Adrenal gland (tissue), 12 donors: ENCODE measurements around the gene SAMD11. TPM values are rescaled to one million over a fixed set of nuclear protein-coding genes. Genes with fewer than 3 reads are reported as not detected.

Experiments used
- DNase-seq, 7 donors: peaks; one replicate each; pipeline ENCODE4 v3.0.0-alpha.2; 2019 to 2020
- H3K27ac ChIP-seq, 5 donors: fragments of 200-600 bp; sonication (generic) in 4 of 5; 1 replicate in 3 of 5; 2 replicates in 2 of 5; pipeline versions ENCODE4 v1.5.1 to v1.8.0; 2016 to 2020; ENCODE audit warnings: mild to moderate bottlenecking in 1 of 5
- H3K27me3 ChIP-seq: fragments of 200-600 bp; 2 replicates; pipeline ENCODE4 v1.8.0; 2021
- H3K36me3 ChIP-seq, 2 donors: fragments of 200-600 bp; replicated peaks in 1 of 2; 1 replicate in 1 of 2; 2 replicates in 1 of 2; pipeline versions ENCODE4 v1.5.1 to v1.8.0; 2018 to 2022
- H3K4me1 ChIP-seq, 2 donors: fragments of 200-600 bp; replicated peaks in 1 of 2; 1 replicate in 1 of 2; 2 replicates in 1 of 2; pipeline versions ENCODE4 v1.5.1 to v1.8.0; 2018 to 2021
- H3K4me3 ChIP-seq, 4 donors: fragments of 200-600 bp; sonication (generic) in 3 of 4; one replicate each; pipeline ENCODE4 v1.5.1; 2016 to 2018
- H3K9me3 ChIP-seq, 3 donors: fragments of 200-600 bp; sonication (generic) in 1 of 3; replicated peaks in 1 of 3; 1 replicate in 2 of 3; 2 replicates in 1 of 3; pipeline versions ENCODE4 v1.5.1 to v1.8.0; 2016 to 2021
- CTCF ChIP-seq, 6 experiments: fragments of 450-650 bp in 4 of 6; fragments of 200-600 bp in 2 of 6; sonication (generic) in 1 of 6; IDR thresholded peaks; 1 replicate in 5 of 6; 2 replicates in 1 of 6; pipeline versions ENCODE4 v1.5.1 to v1.8.0; 2016 to 2021; ENCODE audit warnings: antibody characterized with exemption in 6 of 6, mild to moderate bottlenecking in 2 of 6, moderate library complexity in 1 of 6
- POLR2A ChIP-seq, 2 donors: fragments of 450-650 bp; IDR thresholded peaks; one replicate each; pipeline ENCODE4 v1.6.1; 2017; ENCODE audit warnings: antibody characterized with exemption in 2 of 2, mild to moderate bottlenecking in 2 of 2, moderate library complexity in 1 of 2
- WGBS, 4 donors: extraction: QIAGEN DNeasy Blood & Tissue Kit in 2 of 4; methylation state at CpG; one replicate each; pipeline versions ENCODE4 v1.1.5 to v1.1.7; 2013 to 2017; 5-methylcytosine and 5-hydroxymethylcytosine counted together
- intact Hi-C, 2 donors: fragments of 100-400 bp; cut with DNase I; formaldehyde crosslinking; loops; one replicate each; pipeline versions ENCODE4 v1.14.1 to v1.15.0; 2022 to 2023
- polyA plus RNA-seq, 3 donors: library from polyadenylated mRNA; stranded (reverse); fragments of 200-250 nt in 2 of 3; fragments of 350-450 nt in 1 of 3; fragmentation: Illumina TruSeq in 1 of 3; extraction: RNeasy Lipid Tissue Mini Kit (QIAGEN cat#74804) in 1 of 3; gene quantifications; one replicate each; pipeline ENCODE4 v1.2.3, GENCODE V29; 2013 to 2014
- total RNA-seq, 9 donors: library from RNA; depleted of rRNA in 4 of 9; stranded (reverse); fragments of >200 nt in 4 of 9; fragments of 120-200 nt in 1 of 9; fragmentation: NEBNext Ultra II Directional in 1 of 9; extraction: Animal tissue kit (Norgen Biotek cat#: 25700) in 1 of 9; gene quantifications; one replicate each; pipeline versions ENCODE4 v1.1.0 to v1.2.4, GENCODE V29; 2013 to 2023
- donor health status: healthy with polysubstance abuse.
- donor health status: Bipolar disorder and iron deficiency.
- donor health status: DM: yes; HTN: yes; CAD: no.
- donor health status: DM: no; HTN: no; CAD: no.
- donor health status: DM: no; HTN: no; CAD: no.
- donor health status: DM: yes; HTN: yes; CAD: no.

SAMD11 gene
- total and polyA plus RNA-seq, 12 donors = 1.8 to 96.6 (median 16.7) TPM

- Histone ChIP-seq H3K27ac (peak overlapping the region in 1 of 5 donors; percentile 54), H3K4me3 (peak overlapping the region in 1 of 4 donors; percentile 38), H3K27me3 (peaks cover 11% of the 10 kb centered on the region), H3K4me1 (peaks cover 7 to 23% of the 10 kb centered on the region in 2 donors), H3K36me3 (no peaks in the 10 kb centered on the region), H3K9me3 (no peaks in the 10 kb centered on the region)
- TF ChIP-seq POLR2A (IDR thresholded peaks at IDR 0.05) (no peak), CTCF (IDR thresholded peaks at IDR 0.05) (no peak)
- intact Hi-C loops = loop anchor here in 1 of 2 donors (10.0 kb wide), 1 partner anchor 70 kb away; no protein-coding TSS in a partner anchor
- peak; percentile 31 to 83 (median 53) for DNase-seq
- WGBS, 4 donors = 3 to 10% (median 3%) methylated on average over 27 to 49 of the region's 49 CpGs
Observed at GRCh38 chr1:905071-905749, 18.5 kb upstream of the SAMD11 start.

GRCh38 chr1:905811-906599 lies 17.7 kb upstream of the SAMD11 start:
- H3K4me3 ChIP-seq = no peak overlapping the region
- 34 to 50% (median 38%) methylated on average over 8 to 13 of the region's 13 CpGs for WGBS, 4 donors
- no peaks in the 10 kb centered on the region for H3K36me3 ChIP-seq
- no peaks in the 10 kb centered on the region for H3K9me3 ChIP-seq
- peak overlapping the region in 1 of 5 donors; percentile 54 for H3K27ac ChIP-seq
- peak; percentile 17 to 62 (median 39) for DNase-seq
- peaks cover 18% of the 10 kb centered on the region for H3K27me3 ChIP-seq
- intact Hi-C loops = loop anchor here in 1 of 2 donors (10.0 kb wide), 1 partner anchor 69 kb away; no protein-coding TSS in a partner anchor
- TF ChIP-seq CTCF (IDR thresholded peaks at IDR 0.05) (no peak), POLR2A (IDR thresholded peaks at IDR 0.05) (no peak)
- peaks cover 7 to 29% of the 10 kb centered on the region in 2 donors for H3K4me1 ChIP-seq

- H3K4me3 ChIP-seq = no peak overlapping the region
- intact Hi-C loops = loop anchor here in 1 of 2 donors (10.0 kb wide), 1 partner anchor 68 kb away; no protein-coding TSS in a partner anchor
- no peaks in the 10 kb centered on the region for H3K36me3 ChIP-seq
- peaks cover 18% of the 10 kb centered on the region for H3K27me3 ChIP-seq
- H3K27ac ChIP-seq = no peak overlapping the region
- 26 to 56% (median 54%) methylated on average over 5 to 20 of the region's 20 CpGs for WGBS, 4 donors
- peak in 6 of 7 donors; percentile 13 to 70 (median 31) for DNase-seq
- H3K9me3 ChIP-seq = no peaks in the 10 kb centered on the region
- peaks cover 7 to 32% of the 10 kb centered on the region in 2 donors for H3K4me1 ChIP-seq
- TF ChIP-seq POLR2A (IDR thresholded peaks at IDR 0.05) = no peak
- no peak for TF ChIP-seq CTCF (IDR thresholded peaks at IDR 0.05)
Observed at GRCh38 chr1:906600-907420, 16.9 kb upstream of the SAMD11 start.
